AG09309 (cell line): ENCODE results near the gene DNAJC15.
A peak's percentile ranks its signal among the peaks of the same experiment; 100 is the strongest.

Source experiments
- DNase-seq: peaks from one replicate; pipeline ENCODE4 v3.0.0-alpha.2; 2010; ENCODE audit warnings: low read depth
- H3K4me3 ChIP-seq: 2 replicates; pipeline ENCODE4 v1.5.1; 2011; ENCODE audit warnings: mild to moderate bottlenecking, low read depth, low read length, moderate library complexity; ENCODE audit not compliant: control insufficient read depth
- CTCF ChIP-seq: IDR thresholded peaks from 2 replicates; pipeline ENCODE4 v1.5.1; 2011; ENCODE audit warnings: mild to moderate bottlenecking, low read depth, low read length, inconsistent platforms; ENCODE audit not compliant: insufficient read depth, control insufficient read depth; ENCODE audit errors: missing control alignments

The DNAJC15 gene

DNA sequence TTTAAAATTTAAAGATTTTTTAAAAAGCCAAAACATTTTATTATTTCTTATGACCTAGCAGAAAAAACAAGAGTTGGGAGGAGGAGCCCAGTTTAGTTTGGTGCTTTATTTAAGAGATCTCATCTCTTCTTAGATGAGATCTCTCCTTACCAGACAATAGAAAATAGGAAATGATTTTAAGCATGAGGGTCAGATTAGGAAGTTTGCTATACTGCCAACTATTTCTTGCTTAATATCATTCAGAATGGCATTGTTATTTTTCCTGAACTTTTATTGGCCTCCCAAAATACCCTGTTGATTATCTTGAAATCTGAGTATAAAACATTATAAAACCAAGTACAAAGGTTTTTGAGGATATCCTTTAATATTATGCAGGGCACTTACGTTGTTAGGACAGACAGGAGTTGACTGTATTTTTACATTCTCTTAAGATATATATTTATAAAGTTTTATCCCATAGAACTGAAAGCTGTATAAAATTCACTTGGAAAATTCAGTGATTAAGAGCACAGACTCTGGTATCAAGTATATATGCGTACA lies 56.1 kb downstream of the DNAJC15 start:
- DNase-seq: no peak
- no peak overlapping the region for H3K4me3 ChIP-seq
- no peak for TF ChIP-seq CTCF

DNA sequence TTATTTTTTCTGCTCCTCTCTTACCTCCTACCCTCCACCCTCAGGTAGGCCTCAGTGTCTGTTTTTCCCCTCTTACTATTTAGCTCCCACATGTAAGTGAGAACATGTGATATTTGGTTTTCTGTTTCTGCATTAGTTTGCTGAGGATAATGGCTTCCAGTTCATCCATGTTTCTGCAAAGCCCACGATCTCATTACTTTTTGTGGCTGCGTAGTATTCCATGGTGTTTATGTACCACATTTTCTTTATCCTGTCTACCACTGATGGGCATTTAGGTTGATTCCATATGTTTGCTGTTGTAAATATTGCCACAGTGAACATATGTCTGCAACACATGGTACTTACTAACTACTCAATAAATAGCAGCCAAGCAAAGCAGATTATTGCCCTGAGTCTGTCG lies 56.8 kb downstream of the DNAJC15 start:
- no peak for TF ChIP-seq CTCF
- DNase-seq: no peak
- H3K4me3 ChIP-seq: no peak overlapping the region

- no peak overlapping the region for H3K4me3 ChIP-seq
- TF ChIP-seq CTCF: no peak
- DNase-seq: no peak
Observed at GRCh38 chr13:43081866-43082265, 58.5 kb downstream of the DNAJC15 start.

DNA sequence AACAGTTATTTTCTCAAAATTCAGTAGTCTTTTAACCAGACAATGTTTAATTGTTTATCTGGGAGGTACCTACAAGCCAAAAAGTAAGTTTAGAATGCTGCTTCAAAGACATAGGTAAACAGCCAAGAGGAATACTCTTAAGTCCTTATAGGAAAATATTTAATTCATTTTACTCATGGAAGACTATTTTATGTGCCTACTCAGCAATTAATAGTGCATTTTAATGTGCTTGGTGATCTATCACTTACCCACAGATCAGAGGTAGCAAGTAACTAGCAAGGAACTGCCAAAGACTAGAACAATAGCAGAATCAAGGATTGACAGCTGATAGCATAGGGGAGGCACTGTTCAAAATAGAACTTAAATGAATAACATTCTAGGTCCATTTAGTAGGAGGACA lies 60.4 kb downstream of the DNAJC15 start:
- H3K4me3 ChIP-seq: no peak overlapping the region
- TF ChIP-seq CTCF: no peak
- no peak for DNase-seq

DNA sequence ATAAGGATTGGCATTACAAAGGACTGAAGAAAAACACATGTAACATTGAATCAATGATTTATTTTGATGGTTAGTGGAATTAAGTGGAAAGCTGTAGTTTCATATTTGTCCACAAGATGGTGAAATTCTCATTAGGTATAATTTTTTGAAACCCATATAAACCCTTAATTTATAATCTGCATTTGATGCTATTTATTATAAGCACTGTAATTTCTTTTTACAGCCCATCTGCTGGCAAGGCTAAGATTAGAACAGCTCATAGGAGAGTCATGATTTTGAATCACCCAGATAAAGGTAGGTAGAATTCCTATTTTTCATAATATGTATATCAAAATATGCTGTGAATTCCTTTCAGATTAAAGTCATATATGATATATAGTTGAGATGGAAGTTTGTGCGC lies 62.2 kb downstream of the DNAJC15 start:
- H3K4me3 ChIP-seq: no peak overlapping the region
- DNase-seq: no peak
- peak; percentile 45 for TF ChIP-seq CTCF

GRCh38 chr13:43086181-43086580 lies 62.8 kb downstream of the DNAJC15 start:
- H3K4me3 ChIP-seq: no peak overlapping the region
- no peak for DNase-seq
- TF ChIP-seq CTCF: no peak

GRCh38 chr13:43088093-43088511 lies 64.7 kb downstream of the DNAJC15 start:
- H3K4me3 ChIP-seq: no peak overlapping the region

More at GRCh38 chr13:43088093-43088511, 64.7 kb downstream of the DNAJC15 start:
- TF ChIP-seq CTCF: no peak
- DNase-seq: no peak
